ENCODE data around the gene ATP9B. TPM values are rescaled to one million over a fixed set of nuclear protein-coding genes. Genes with fewer than 3 reads are reported as not detected.

Gene ATP9B
- total RNA-seq, 1 experiment from 2014 or later: 17.8 TPM

GRCh38 chr18:79123948-79124347 lies 54.8 kb downstream of the ATP9B start:
- Histone ChIP-seq H2AFZ (ENCODE audit: low read depth, low read length, poor library complexity, severe bottlenecking) (no peak overlapping the region), H3K4me2 (ENCODE audit: low read length) (no peak overlapping the region), H3K4me1 (ENCODE audit: control insufficient read depth in 1 of 2, insufficient read depth in 2 of 2, low read length in 2 of 2) (no peaks in the 10 kb centered on the region), H3K9ac (ENCODE audit: low read length) (no peak overlapping the region), H3K27ac (ENCODE audit: low read depth, low read length) (no peak overlapping the region), H3K27me3 (ENCODE audit: insufficient read depth, low read length) (no peaks in the 10 kb centered on the region), H3K4me3 (replicated peaks in 1 of 2; ENCODE audit: low read depth in 1 of 2, low read length in 2 of 2) (no peak overlapping the region), H3K79me2 (ENCODE audit: insufficient read depth, low read length) (no peaks in the 10 kb centered on the region), H3K9me2 (ENCODE audit: insufficient read depth) (no peaks in the 10 kb centered on the region), H3K9me3 (ENCODE audit: control insufficient read depth in 1 of 2, insufficient read depth in 1 of 2, low read depth in 1 of 2, low read length in 2 of 2) (no peaks in the 10 kb centered on the region), H3K36me3 (ENCODE audit: control insufficient read depth in 1 of 2, insufficient read depth in 2 of 2, low read length in 2 of 2) (no peaks in the 10 kb centered on the region; a peak in 1 of 4 replicates), H4K20me1 (ENCODE audit: insufficient read depth) (0 out of 2 replicates have a peak, but pooled peaks cover 3% of the 10 kb centered on the region)
- no TSS peak for BruUV-seq (replicated peaks)
- ChIA-PET CTCF (no interaction called here), RAD21 (ENCODE audit: low non-redundant PET in 1 of 2, low total read pairs in 2 of 2, uncharacterized antibody in 2 of 2, unreplicated experiment in 2 of 2) (no interaction called here), POLR2A (no interaction called here)
- no peak for TF ChIP-seq EZH2phosphoT487 (IDR thresholded peaks at IDR 0.05; ENCODE audit: borderline replicate concordance)
- TF ChIP-seq CEBPB (IDR thresholded peaks at IDR 0.05; ENCODE audit: low read depth): no peak
- no peak for TF ChIP-seq TCF7L2 (IDR thresholded peaks at IDR 0.05; ENCODE audit: borderline replicate concordance, extremely low read depth, insufficient read depth, insufficient read length)
- ATAC-seq: no peak
- intact Hi-C loops (cut with micrococcal nuclease): no loop called here
- no peak for DNase-seq (ENCODE audit: low read depth, low spot score)

GRCh38 chr18:79129120-79129519 lies 59.9 kb downstream of the ATP9B start:
- DNase-seq (ENCODE audit: low read depth, low spot score) (no peak), ATAC-seq (no peak)
- Histone ChIP-seq H3K27me3 (ENCODE audit: insufficient read depth, low read length) (no peaks in the 10 kb centered on the region), H3K4me1 (ENCODE audit: control insufficient read depth in 1 of 2, insufficient read depth in 2 of 2, low read length in 2 of 2) (no peaks in the 10 kb centered on the region), H3K9ac (ENCODE audit: low read length) (no peak overlapping the region), H3K27ac (ENCODE audit: low read depth, low read length) (no peak overlapping the region), H2AFZ (ENCODE audit: low read depth, low read length, poor library complexity, severe bottlenecking) (no peak overlapping the region), H3K9me3 (ENCODE audit: control insufficient read depth in 1 of 2, insufficient read depth in 1 of 2, low read depth in 1 of 2, low read length in 2 of 2) (no peaks in the 10 kb centered on the region), H4K20me1 (ENCODE audit: insufficient read depth) (no peaks in the 10 kb centered on the region), H3K36me3 (ENCODE audit: control insufficient read depth in 1 of 2, insufficient read depth in 2 of 2, low read length in 2 of 2) (no peaks in the 10 kb centered on the region; a peak in 1 of 4 replicates), H3K9me2 (ENCODE audit: insufficient read depth) (no peaks in the 10 kb centered on the region), H3K4me3 (replicated peaks in 1 of 2; ENCODE audit: low read depth in 1 of 2, low read length in 2 of 2) (no peak overlapping the region), H3K79me2 (ENCODE audit: insufficient read depth, low read length) (no peaks in the 10 kb centered on the region), H3K4me2 (ENCODE audit: low read length) (no peak overlapping the region)
- RAD21 ChIA-PET (ENCODE audit: low non-redundant PET in 1 of 2, low total read pairs in 2 of 2, uncharacterized antibody in 2 of 2, unreplicated experiment in 2 of 2): no interaction called here
- POLR2A ChIA-PET: no interaction called here
- TF ChIP-seq EGR1 (IDR thresholded peaks at IDR 0.05; ENCODE audit: low read depth) (no peak), CBX3 (IDR thresholded peaks at IDR 0.05; ENCODE audit: low read depth) (no peak), POLR2A (IDR thresholded peaks at IDR 0.05; ENCODE audit: borderline replicate concordance, extremely low read depth, insufficient read depth, insufficient read length) (no peak), SP1 (IDR thresholded peaks at IDR 0.05; ENCODE audit: low read depth) (no peak), TCF7L2 (IDR thresholded peaks at IDR 0.05; ENCODE audit: borderline replicate concordance, extremely low read depth, insufficient read depth, insufficient read length) (no peak), POLR2AphosphoS5 (IDR thresholded peaks at IDR 0.05; ENCODE audit: low read depth, low read length) (no peak), FOSL1 (IDR thresholded peaks at IDR 0.05; ENCODE audit: low read depth) (no peak), ZNF274 (IDR thresholded peaks at IDR 0.05; ENCODE audit: low read depth, low read length) (no peak), EZH2phosphoT487 (IDR thresholded peaks at IDR 0.05; ENCODE audit: borderline replicate concordance) (no peak), CTCF (IDR thresholded peaks at IDR 0.05 in 2 of 3, conservative IDR thresholded peaks at IDR 0.05 in 1 of 3; ENCODE audit: borderline replicate concordance in 1 of 3, insufficient read depth in 1 of 3, low read depth in 2 of 3, low read length in 2 of 3) (no peak), MAX (IDR thresholded peaks at IDR 0.05) (no peak)
- CTCF ChIA-PET: no interaction called here
- no TSS peak for BruUV-seq (replicated peaks)
- intact Hi-C loops (cut with micrococcal nuclease): no loop called here

Data from HCT116 (cell line).